Hepatocyte (in vitro differentiated cells): ENCODE measurements around the gene SHTN1. TPM values are rescaled to one million over a fixed set of nuclear protein-coding genes. Genes with fewer than 3 reads are reported as not detected.

Experiments
- DNase-seq: peaks from one replicate; pipeline ENCODE4 v3.0.0-alpha.2; 2016; ENCODE audit warnings: low spot score
- H2AFZ ChIP-seq: fragments of 200-600 bp; sonication (generic); 2 replicates; pipeline ENCODE4 v1.6.0; 2016; ENCODE audit warnings: antibody characterized with exemption, mild to moderate bottlenecking
- H3K27ac ChIP-seq: fragments of 200-600 bp; sonication (generic); 2 replicates; pipeline ENCODE4 v1.5.1; 2016; ENCODE audit warnings: mild to moderate bottlenecking
- H3K27me3 ChIP-seq: fragments of 200-600 bp; sonication (generic); 2 replicates; pipeline ENCODE4 v1.6.1; 2016
- H3K36me3 ChIP-seq: fragments of 200-600 bp; sonication (generic); replicated peaks from 2 replicates; pipeline ENCODE4 v1.5.1; 2016; ENCODE audit warnings: low read depth; ENCODE audit not compliant: insufficient read depth
- H3K4me1 ChIP-seq: fragments of 200-600 bp; sonication (generic); 2 replicates; pipeline ENCODE4 v1.5.1; 2016; ENCODE audit warnings: mild to moderate bottlenecking, moderate library complexity; ENCODE audit not compliant: insufficient read depth
- H3K4me2 ChIP-seq: fragments of 200-600 bp; sonication (generic); 2 replicates; pipeline ENCODE4 v1.6.0; 2016
- H3K4me3 ChIP-seq: fragments of 200-600 bp; sonication (generic); 2 replicates; pipeline ENCODE4 v1.5.1; 2016; ENCODE audit warnings: mild to moderate bottlenecking
- H3K79me2 ChIP-seq: fragments of 200-600 bp; sonication (generic); 2 replicates; pipeline ENCODE4 v1.6.0; 2017; ENCODE audit warnings: mild to moderate bottlenecking
- H3K9me2 ChIP-seq: fragments of 200-600 bp; sonication (generic); replicated peaks from 2 replicates; pipeline ENCODE4 v1.6.0; 2017; ENCODE audit warnings: mild to moderate bottlenecking; ENCODE audit not compliant: insufficient read depth
- H3K9me3 ChIP-seq: fragments of 200-600 bp; sonication (generic); 2 replicates; pipeline ENCODE4 v1.5.1; 2016; ENCODE audit warnings: low read depth, mild to moderate bottlenecking
- H4K20me1 ChIP-seq: fragments of 200-600 bp; sonication (generic); 2 replicates; pipeline ENCODE4 v1.6.0; 2016; ENCODE audit warnings: mild to moderate bottlenecking; ENCODE audit not compliant: insufficient read depth, poor library complexity, severe bottlenecking
- EZH2 ChIP-seq: fragments of 200-600 bp; sonication (generic); IDR thresholded peaks from 2 replicates; pipeline ENCODE4 v1.6.1; 2016; ENCODE audit warnings: antibody characterized with exemption, mild to moderate bottlenecking, borderline replicate concordance
- EZH2phosphoT487 ChIP-seq: fragments of 200-600 bp; sonication (generic); IDR thresholded peaks from one replicate; pipeline ENCODE4 v1.6.1; 2018; ENCODE audit warnings: antibody characterized with exemption, mild to moderate bottlenecking, low read depth, moderate library complexity; ENCODE audit not compliant: unreplicated experiment, severe bottlenecking
- WGBS: methylation state at CpG from one replicate; pipeline ENCODE4 v1.1.6; 2016; ENCODE audit warnings: low lambda C conversion rate; ENCODE audit errors: missing lambda C conversion rate; 5-methylcytosine and 5-hydroxymethylcytosine counted together
- polyA plus RNA-seq: library from polyadenylated mRNA; unstranded; fragments of >200 nt; fragmentation: Nextera tagmentation; extraction: Ambion mirVana; gene quantifications from 2 replicates; pipeline ENCODE4 v1.2.1, GENCODE V29; 2016
- total RNA-seq: library from RNA; depleted of rRNA; stranded (reverse); fragments of >200 nt; gene quantifications from 2 replicates; pipeline ENCODE4 v1.2.3, GENCODE V29; 2014
- TF ChIP-seq, protein P1 (sequence below): fragments of 200-600 bp; sonication (generic); IDR thresholded peaks from 2 replicates; pipeline ENCODE4 v1.5.1; 2016; ENCODE audit warnings: antibody characterized with exemption, mild to moderate bottlenecking; ENCODE audit not compliant: poor library complexity

The SHTN1 gene
- total and polyA plus RNA-seq, 2 experiments from 2014 or later = 15.6 to 27.7 TPM

DNA sequence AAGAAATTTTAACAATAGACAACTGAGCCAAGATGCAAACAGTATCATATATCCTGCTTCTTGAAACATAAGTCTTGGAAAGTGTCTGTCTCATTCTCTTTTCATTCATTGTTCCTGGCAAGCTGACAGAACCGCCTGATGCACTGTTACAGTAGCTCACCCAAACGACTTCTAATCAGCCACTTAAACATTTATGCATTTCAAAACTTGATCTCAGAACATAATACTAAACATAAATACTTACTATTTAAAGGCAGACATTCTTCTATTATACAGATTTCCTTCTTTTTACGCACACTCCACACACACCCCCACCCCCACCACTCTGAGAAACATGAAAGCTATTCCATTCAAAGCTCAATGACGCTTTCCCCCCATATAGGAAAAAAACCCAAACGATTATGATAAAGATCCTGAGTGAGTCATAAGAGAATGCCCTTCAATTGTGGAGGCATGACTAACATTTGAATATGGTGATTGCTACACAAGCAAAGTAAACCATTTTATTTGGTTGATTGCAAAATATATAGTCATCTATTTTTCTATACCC, 30.5 kb downstream of the SHTN1 start:
- Histone ChIP-seq H3K27me3 (no peaks in the 10 kb centered on the region), H3K4me1 (no peaks in the 10 kb centered on the region), H3K36me3 (no peaks in the 10 kb centered on the region), H3K4me3 (no peak overlapping the region), H4K20me1 (no peaks in the 10 kb centered on the region), H3K79me2 (peaks cover 2% of the 10 kb centered on the region), H3K4me2 (no peak overlapping the region), H3K27ac (no peak overlapping the region), H3K9me2 (no peaks in the 10 kb centered on the region), H2AFZ (no peak overlapping the region), H3K9me3 (no peaks in the 10 kb centered on the region)
- WGBS = 49% methylated on average over 5 of the region's 5 CpGs
- TF ChIP-seq, protein P1, sequence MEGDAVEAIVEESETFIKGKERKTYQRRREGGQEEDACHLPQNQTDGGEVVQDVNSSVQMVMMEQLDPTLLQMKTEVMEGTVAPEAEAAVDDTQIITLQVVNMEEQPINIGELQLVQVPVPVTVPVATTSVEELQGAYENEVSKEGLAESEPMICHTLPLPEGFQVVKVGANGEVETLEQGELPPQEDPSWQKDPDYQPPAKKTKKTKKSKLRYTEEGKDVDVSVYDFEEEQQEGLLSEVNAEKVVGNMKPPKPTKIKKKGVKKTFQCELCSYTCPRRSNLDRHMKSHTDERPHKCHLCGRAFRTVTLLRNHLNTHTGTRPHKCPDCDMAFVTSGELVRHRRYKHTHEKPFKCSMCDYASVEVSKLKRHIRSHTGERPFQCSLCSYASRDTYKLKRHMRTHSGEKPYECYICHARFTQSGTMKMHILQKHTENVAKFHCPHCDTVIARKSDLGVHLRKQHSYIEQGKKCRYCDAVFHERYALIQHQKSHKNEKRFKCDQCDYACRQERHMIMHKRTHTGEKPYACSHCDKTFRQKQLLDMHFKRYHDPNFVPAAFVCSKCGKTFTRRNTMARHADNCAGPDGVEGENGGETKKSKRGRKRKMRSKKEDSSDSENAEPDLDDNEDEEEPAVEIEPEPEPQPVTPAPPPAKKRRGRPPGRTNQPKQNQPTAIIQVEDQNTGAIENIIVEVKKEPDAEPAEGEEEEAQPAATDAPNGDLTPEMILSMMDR = no peak
- TF ChIP-seq EZH2 (no peak), EZH2phosphoT487 (no peak)
- DNase-seq = no peak

DNA sequence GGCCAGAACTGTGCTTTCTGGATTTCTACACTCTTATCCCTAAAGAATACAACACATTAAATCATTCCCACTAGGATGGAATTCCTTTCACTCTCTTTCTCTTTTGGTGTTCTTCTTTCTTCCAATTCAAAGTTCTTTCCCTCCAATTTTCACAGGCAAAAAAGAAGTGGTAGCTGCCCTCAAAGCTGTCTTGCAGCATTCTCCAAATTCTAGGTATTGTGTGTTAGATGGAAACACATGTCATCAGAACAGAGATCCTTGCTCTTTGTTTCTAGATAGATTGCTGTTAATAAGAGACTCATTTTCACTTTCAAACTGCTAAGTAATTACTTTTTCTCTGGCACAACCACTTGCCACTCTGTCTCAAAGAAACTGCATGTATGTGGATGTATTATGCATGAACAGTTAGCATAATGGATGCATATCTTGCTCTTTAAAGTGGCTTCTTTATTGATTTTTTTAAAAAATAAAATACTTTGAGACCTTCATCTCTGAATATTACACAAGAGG, 31.0 kb downstream of the SHTN1 start:
- Histone ChIP-seq H3K4me1 (no peaks in the 10 kb centered on the region), H2AFZ (no peak overlapping the region), H3K27ac (no peak overlapping the region), H3K79me2 (peaks cover 2% of the 10 kb centered on the region), H3K4me2 (no peak overlapping the region), H4K20me1 (no peaks in the 10 kb centered on the region), H3K9me2 (no peaks in the 10 kb centered on the region), H3K27me3 (no peaks in the 10 kb centered on the region), H3K4me3 (no peak overlapping the region), H3K9me3 (no peaks in the 10 kb centered on the region), H3K36me3 (no peaks in the 10 kb centered on the region)
- DNase-seq = no peak
- TF ChIP-seq EZH2 (no peak), EZH2phosphoT487 (no peak)
- TF ChIP-seq, protein P1 = no peak

DNA sequence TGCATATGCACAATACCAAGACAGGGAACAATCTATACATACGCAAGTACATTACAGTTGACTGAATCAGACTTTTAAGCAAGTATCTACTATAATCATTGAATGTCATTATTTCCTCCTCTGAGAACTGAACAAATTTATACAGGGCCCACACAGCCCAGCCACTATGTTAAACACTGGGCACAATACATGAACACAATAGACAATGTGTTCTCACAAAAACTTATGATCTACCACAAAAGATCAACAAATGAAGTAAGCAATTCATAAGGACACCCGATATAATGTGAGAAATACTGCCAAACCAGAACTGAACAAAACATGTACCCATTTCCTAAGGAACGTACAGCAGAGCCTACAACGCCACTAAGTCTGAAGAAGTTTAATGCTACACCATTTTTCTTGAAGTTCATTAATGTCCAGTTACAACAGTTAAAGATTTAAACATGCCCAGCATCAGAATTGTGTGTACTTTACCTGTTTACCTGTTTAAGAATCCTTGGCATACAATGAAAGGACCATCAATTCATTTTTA, 31.5 kb downstream of the SHTN1 start:
- DNase-seq = no peak
- H3K27ac ChIP-seq = no peak overlapping the region
- no peak overlapping the region for H3K4me3 ChIP-seq
- TF ChIP-seq EZH2phosphoT487 (no peak), EZH2 (no peak)
- TF ChIP-seq, protein P1 = no peak
- H3K9me3 ChIP-seq = no peaks in the 10 kb centered on the region
- H3K36me3 ChIP-seq = no peaks in the 10 kb centered on the region
- 98% methylated on average over 4 of the region's 4 CpGs for WGBS
- no peaks in the 10 kb centered on the region for H3K27me3 ChIP-seq
- H3K4me1 ChIP-seq = no peaks in the 10 kb centered on the region
- H3K79me2 ChIP-seq = peaks cover 2% of the 10 kb centered on the region
- H4K20me1 ChIP-seq = no peaks in the 10 kb centered on the region
- H3K4me2 ChIP-seq = no peak overlapping the region
- H2AFZ ChIP-seq = no peak overlapping the region
- H3K9me2 ChIP-seq = no peaks in the 10 kb centered on the region
